ENCODE data around the gene TRAFD1. TPM values are rescaled to one million over a fixed set of nuclear protein-coding genes. Genes with fewer than 3 reads are reported as not detected.
A peak's percentile ranks its signal among the peaks of the same experiment; 100 is the strongest.
"Not testable (repeated sequence)": the region's sequence is repeated elsewhere in the genome, so short reads cannot be mapped to it uniquely, and the experiment has no call there.

Gene TRAFD1, protein sequence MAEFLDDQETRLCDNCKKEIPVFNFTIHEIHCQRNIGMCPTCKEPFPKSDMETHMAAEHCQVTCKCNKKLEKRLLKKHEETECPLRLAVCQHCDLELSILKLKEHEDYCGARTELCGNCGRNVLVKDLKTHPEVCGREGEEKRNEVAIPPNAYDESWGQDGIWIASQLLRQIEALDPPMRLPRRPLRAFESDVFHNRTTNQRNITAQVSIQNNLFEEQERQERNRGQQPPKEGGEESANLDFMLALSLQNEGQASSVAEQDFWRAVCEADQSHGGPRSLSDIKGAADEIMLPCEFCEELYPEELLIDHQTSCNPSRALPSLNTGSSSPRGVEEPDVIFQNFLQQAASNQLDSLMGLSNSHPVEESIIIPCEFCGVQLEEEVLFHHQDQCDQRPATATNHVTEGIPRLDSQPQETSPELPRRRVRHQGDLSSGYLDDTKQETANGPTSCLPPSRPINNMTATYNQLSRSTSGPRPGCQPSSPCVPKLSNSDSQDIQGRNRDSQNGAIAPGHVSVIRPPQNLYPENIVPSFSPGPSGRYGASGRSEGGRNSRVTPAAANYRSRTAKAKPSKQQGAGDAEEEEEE
- 17.5 and 17.9 TPM in 2 replicates for total RNA-seq (2014; rRNA removed; shearing (Covaris generic))

DNA sequence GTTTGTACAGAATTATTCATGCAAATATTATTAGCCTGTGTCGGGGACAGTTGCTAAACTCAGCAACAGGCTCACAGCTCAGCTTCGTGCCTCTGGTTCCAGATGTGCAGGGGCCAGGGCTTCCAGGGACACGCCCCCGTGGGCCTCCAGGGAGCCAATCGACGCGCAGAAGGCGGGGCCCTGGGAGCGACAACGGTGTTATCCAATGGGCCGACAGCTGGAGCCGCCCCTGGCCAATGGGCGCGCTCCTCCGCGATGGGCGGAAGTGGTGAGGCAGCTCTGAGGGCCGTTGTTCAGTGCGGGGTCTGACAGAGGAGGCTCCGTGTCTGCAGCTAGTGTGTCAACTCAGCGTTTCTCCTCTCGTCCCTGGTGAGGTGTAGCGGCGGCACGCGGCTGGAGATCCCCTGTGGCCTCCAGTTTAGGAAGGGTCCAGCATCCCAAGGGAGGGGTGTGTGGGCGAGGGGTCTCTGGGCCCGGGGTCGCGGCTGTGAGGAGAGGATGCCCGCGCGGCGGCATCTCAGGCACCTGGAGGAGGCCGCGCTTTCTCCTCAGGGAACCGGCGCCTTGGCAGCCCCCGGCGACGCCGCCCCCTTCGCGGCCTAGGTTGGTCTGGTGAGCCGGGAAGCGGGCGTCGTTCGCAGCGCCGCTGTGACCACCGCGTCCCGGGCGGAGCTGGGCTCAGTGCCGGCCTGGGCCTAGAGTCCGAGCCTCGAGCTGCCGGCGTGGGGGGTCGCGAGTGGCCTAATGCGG, at the start of gene TRAFD1:
TSS of gene TRAFD1 (plus strand) at position 311 of the 750 bp plus-strand sequence. CDS start 4,963 bp downstream, outside the sequence.
- DNase-seq (ENCODE audit: low read depth): peak; percentile 94

DNA sequence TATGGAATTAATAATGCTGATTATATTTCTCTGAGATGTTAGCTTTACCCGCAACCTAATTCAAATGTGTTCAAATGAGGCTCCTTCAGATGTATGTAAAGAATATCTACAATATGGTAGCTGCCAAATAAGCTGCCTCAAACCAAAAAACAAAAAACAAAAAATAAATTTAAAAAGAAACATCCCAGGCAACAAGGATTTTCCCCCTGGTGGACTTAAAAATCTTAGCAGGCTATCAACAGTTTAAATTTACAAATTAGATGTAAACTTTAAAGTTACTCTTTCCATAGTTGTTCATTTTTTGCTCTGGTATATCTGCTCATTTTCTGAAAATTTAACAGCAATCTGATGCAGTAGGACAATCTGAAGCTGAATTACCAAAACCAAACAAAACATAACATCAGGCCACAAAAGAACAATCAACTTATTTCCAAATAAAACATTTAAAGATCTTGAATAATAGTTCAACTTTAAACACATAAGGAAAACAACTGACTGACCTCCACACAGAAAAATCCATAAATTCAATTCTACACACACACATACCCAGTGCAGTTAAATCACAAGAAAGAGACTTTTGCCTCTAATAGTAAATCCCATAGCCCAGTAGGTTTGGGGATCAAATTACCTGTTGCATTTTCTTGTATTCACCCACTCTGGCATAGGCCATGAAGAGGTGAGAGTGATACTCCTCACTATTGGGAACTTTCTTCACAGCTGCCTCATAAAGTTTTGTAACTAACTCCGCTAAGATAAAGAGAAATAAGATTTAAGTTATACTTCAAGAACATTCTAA, 38.1 kb upstream of the TRAFD1 start:
- no peak for DNase-seq (ENCODE audit: low read depth)

DNA sequence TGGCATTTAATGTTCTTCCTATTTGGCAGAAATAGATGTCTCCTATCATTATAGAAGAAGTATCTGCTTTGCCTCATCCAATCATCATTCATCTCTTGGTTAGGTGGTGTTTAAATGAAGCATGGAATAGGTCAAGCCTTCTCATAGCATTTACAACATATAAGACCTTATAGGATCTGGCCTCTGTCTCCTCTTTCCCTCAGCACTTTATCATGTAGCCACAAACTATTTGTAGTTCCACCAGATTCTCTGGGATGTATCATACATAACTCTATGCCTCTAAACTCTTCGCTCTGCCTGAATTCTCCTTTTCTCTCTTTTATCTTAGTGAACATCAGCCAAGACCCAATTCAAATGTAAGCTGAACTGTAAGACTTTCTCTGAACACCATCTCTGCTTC, 37.5 kb upstream of the TRAFD1 start:
- DNase-seq (ENCODE audit: low read depth): no peak

DNA sequence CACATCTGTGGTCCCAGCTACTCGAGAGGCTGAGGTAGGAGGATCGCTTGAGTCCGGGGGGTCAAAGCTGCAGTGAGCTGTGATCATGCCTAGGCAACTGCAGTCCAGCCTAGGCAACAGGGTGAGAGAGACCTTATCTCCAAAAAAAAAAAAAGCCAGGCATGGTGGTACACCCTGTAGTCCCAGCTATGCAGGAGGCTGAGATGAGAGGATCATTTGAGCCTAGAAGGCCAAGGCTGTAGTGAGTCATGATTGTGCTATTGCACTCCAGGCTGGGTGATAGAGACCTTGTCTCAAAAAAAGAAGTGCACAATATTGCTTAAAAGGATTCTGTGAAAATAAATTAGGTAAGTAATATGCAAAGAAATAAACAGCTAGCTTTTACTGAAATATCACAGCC, 33.8 kb upstream of the TRAFD1 start:
- DNase-seq (ENCODE audit: low read depth): no peak

DNA sequence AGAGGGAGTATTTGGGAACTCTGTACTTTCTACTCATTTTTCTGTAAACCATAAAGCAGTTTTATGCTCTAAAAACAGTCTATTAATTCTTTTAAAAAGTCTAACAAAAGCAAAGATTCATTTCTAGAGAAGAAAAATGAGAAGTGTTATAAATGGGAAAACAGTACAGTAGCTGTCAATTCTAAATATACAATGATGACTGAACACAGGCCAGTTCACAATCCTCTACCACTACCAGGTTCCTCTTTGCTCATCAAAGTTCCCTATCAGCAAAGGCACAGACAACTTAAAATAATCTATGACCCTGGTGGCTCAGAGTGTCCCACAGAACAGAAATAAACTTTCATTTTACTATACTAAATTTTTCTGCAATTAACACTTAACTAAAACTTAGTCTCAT, 29.3 kb upstream of the TRAFD1 start:
- DNase-seq (ENCODE audit: low read depth): no peak

DNA sequence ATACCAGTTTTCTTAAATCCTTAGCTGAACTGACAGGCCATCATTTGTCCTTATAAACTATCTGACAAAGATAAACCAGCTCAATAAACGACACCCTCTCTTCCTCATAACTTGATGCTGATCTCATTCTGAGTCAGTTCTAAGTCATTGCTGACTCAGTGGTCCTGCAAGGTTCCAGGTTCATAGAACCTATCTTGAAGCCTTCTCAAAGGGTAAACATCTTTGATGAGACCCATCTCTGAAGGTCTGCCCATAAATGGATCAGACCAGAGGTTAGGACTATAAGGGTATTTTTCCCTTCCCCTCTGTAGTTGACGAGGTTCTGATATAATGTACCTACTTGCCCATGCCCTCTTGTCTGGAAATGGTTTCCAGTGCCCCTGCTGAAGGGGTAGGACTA, 28.7 kb upstream of the TRAFD1 start:
- peak; percentile 63 for DNase-seq (ENCODE audit: low read depth)

DNA sequence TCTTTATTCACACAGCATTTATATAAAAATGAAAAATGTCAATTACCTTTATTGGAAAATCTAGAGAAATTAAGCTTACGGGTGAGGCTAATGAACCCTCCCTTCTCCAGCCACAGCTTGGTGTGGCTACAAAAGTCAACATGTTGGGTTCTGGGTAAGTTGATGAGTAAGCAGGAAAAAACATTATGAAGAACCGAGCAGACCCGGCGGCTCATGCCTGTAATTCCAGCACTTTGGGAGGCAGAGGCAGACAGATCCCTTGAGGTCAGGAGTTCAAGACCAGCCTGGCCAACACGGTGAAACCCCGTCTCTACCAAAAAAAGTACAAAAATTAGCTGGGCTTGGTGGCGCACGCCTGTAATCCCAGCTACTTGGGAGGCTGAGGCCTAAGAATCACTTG, 27.7 kb upstream of the TRAFD1 start:
- no peak for DNase-seq (ENCODE audit: low read depth)

DNA sequence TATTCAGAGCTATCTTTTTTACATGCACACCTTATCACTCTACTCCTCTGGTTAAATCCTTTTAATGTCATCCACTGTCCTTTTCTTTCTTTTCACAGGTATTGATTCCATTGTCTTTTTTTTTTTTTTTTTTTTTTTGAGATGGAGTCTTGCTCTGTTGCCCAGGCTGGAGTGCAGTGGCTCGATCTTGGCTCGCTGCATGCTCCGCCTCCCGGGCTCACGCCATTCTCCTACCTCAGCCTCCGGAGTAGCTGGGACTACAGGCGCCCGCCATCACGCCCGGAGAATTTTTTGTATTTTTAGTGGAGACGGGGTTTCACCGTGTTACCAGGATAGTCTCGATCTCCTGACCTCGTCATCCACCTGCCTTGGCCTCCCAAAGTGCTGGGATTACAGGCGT, 24.9 kb upstream of the TRAFD1 start:
- not testable (repeated sequence) for DNase-seq (ENCODE audit: low read depth)

DNA sequence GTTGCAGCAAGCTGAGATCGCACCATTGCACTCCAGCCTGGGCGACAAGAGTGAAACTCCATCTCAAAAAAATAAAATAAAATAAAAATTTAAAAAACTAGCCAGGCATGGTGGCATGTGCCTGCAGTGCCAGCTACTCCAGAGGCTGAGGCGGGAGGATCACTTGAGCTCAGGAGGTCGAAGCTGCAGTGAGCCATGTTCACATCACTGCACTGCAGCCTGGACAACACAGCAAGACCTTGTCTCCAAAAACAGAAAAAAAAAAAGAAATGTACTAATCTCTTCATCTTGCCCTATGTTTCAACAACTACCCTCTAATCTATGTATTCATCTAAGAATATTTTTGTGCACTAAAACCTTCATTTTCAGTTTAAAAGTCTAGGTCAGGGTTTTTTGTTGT, 23.2 kb upstream of the TRAFD1 start:
- no peak for DNase-seq (ENCODE audit: low read depth)

DNA sequence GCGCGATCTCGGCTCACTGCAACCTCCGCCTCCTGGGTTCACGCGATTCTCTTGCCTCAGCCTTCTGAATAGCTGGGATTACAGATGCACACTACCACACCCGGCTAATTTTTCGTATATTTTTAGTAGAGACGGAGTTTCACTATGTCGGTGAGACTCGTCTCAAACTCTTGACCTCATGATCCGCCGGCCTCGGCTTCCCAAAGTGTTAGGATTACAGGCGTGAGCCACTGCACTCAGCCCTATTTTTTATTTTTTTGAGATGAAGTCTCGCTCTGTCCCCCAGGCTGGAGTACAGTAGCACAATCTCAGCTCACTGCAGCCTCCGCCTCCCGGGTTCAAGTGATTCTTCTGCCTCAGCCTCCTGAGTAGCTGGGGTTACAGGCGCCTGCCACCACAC, 22.6 kb upstream of the TRAFD1 start:
- not testable (repeated sequence) for DNase-seq (ENCODE audit: low read depth)

DNA sequence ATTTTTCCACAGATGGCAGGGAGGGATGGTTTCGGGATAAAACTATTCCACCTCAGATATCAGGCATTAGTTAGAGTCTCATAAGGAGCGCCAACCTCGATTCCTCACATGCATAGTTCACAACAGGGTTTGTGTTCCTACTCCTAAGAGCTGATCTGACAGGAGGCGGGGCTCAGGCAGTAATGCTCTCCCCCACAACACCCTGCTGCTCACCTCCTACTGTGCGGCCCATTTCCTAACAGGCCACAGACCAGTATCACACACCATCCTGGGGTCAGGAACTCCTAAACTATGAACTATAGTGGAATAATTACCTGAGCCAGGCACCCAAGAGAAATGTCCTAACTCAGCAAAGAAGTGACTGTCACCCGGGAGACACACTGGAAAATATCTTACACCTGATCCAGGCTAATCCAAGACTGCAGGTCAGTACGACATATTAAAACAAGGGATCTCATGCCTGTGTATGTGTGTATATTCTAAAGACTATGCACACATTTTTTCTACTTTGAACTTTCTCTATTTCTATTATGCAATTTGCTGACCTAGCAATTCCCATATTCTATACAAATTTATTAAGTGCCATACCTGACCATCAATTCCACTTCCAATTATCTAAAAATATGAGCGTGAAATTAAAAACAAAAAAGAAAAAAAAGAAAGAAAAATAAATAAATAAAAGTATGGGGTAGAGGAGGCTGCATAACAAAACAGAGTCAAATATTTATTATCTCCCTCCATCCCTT, 21.4 kb upstream of the TRAFD1 start:
- DNase-seq (ENCODE audit: low read depth): no peak

DNA sequence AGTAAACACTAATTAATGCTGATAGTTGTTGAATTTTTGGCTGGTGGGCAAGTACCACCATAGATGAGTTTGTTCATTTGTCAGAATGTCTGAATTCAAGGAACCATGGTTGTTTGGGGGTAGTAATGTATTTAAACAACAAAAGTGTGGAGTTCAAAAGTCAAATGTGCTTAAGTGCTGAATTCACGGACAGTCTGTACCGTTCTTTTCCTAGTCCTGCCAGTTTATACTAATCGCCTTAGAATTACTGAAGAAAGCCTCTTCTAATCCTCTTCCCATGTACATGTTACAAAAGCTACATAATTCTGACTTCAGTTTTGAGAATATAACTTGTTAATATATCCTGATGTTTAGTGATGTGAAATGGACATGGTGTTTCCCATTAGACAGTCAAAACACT, 19.5 kb upstream of the TRAFD1 start:
- no peak for DNase-seq (ENCODE audit: low read depth)

DNA sequence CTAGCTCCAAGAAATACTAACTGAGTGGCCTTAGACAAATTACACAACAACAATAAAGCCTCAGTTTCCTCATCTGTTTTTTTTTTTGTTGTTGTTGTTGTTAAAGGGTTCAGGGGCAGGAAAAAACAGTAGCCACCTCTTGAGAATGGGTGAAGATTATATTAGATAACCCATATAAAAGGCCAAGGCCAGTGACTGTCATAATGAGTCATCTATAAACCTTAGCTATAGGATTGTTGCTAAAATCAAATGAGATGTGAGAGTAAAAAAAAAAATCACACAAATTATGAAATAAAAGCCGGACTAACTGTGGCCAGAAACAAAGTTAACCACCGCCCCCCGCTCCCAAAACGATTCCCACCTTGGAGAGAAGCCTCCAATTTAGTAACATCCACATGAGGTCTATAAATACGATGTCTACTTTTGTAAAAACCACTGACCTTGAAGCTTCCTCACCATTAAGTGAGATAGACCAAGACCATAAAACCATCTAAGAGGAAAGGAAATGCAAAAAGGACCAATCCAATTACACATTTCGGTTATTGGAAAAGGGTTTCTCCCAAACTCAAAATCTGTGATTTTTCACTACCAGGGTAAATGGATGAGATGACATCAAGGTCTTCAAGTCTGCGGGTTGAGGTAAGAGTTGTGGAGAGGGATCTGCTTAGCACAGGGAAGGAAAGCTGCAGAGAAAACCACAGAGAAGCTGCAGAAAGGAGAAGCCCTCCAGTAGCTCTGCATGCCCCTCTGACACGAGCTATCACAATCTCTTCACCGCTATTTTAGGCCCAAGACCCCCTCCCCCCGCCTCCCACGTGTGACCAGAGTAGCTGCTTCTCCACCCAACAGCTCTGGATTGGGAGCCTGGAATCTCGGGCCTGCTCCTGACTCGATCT, 17.8 kb upstream of the TRAFD1 start:
- DNase-seq (ENCODE audit: low read depth): no peak

DNA sequence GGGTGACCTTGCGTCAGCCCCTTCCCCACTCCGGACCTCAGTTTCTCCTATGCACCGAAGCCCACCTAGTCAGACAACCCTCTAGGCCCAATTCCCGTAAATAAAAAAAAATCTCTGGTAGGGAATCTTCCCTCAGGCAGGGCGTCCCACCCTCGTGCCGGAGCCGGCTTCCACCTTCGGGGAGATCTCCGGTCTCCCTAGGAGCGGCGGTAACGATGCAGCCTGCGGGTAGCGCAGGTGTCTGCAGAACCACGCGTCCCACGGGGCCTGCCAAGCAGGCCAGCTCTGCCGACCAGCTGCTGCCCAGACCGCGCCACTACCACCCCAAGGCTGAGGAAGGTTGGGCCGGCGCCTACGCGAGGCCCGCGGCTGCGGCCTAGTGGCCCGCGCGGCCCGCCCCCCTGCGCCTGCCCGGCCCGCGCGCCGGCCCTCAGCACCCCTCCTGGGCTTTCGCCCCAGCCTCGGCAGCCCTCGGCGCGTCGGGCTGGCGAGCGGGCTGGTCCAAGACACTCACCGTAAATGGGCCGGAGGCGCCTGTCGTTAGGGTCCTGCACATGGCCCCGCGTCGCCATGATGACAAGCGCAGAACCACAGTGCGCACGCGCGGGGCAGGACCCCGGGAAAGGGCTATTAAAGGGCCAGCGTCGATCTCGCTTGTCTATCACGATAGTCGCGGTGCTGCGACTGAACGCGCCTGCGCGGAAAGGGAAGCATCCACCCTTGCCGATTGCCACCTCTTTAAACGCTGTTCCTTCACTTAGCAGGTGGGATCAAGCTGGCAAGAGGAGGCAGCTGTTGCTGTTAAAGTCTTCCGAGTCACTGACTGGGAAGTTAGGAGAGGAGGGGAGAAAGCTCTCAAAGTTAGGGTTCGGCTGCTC, 16.9 kb upstream of the TRAFD1 start, which contains the start of gene NAA25:
TSS of gene NAA25 (minus strand) at position 582 of the 878 bp plus-strand sequence. CDS start at position 572, 10 bp downstream.
- peak; percentile 82 for DNase-seq (ENCODE audit: low read depth)

DNA sequence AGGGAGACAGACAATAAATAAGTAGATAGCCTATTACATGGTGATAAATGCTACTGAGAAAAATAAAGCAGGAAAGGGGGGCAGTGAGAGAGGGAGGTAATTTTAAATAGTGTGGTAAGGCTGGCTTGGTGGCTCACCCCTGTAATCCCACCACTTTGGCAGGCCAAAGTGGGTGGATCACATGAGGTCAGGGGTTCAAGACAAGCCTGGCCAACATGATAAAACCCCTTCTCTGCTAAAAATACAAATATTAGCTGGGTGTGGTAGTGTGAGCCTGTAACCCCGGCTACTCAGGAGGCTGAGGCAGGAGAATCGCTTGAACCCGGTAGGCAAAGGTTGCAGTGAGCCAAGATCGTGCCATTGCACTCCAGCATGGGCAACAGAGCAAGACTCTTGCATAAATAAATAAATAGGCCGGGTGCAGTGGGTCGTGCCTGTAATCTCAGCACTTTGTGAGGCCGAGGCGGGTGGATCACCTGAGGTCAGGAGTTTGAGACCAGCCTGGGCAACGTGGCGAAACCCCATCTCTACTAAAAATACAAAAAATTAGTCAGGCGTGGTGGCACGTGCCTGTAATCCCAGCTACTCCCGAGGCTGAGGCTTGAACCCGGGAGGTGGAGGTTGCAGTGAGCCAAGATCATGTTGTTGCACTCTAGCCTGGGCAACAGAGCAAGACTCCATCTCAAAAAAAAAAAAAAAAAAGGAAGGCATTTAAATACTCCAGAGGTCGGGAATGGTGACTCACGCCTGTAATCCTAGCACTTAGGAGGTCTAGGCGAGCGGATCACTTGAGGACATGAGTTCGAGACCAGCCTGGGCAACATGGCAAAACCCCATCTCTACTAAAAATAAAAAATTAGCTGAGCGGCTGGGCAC, 14.3 kb upstream of the TRAFD1 start:
- DNase-seq (ENCODE audit: low read depth): not testable (repeated sequence)

DNA sequence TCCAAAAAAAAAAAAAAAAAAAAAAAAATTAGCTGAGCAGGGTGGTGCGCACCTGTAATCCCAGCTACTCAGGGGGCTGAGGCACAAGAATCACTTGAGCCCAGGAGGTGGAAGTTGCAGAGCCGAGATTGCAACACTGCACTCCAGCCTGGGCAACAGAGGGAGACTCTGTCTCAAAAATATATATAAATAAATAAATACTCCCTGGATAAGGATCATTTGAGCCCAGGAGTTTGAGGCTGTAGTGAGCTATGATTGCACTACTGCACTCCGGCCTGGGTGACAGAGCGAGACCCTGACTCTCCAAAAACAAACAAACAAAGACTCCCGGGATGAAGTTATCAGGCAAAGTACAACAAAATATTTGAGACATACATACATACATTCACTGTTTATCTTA, 13.4 kb upstream of the TRAFD1 start:
- DNase-seq (ENCODE audit: low read depth): no peak

DNA sequence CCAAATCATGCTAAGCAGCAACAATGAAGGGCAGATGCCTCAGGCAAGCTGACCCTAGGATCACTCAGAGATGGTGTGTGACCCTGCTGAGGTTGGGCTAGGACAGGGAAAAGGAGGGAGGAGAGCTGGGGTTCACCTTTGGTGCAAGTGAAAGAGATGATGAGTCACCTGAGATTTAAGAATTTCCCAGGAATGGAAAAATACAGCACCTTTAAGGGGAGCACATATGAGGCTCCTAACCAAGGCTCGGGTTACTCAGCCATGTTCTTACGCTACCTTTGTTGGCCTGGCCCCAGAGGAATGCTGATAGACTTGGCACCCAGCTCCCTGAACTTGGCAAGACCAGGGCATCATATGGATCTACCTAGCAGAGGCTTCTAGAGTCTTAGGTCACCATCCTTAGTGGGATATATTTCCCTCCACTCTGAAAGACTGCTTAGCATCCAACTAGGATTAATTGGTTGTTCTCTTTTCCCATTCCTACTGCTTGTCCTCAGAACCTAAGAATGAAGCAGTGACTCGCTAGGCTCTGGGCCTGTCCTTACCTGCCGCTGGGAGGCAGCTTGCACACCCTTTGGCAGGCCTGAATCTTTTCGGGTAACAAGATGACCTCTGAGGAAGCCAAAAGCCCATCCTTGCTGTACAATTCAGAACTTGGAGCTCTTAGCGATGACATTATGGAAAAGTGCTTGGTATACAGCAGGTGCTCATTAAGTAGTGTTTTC, 12.8 kb upstream of the TRAFD1 start:
- DNase-seq (ENCODE audit: low read depth): no peak
